ENCODE data around the gene KIAA0930.

The KIAA0930 gene

DNA sequence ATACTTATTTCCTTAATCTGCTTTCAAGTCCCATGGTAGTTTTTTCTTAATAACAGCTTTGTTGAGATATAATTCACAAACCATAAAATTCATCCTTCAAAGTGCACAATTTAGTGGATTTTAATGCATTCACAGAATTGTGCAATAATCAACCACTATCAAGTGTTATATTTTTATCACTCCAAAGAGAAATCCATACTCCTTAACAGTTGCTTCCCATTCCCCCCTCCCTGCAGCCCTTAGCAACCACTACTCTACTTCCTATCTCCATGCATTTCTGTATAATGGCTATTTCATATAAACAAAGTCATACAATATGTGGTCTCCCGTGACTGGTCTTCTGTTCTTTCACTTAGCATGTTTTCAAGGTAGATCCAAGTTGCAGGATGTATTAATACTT lies 95.8 kb downstream of the KIAA0930 start:
- no peaks in the 10 kb centered on the region for H3F3A ChIP-seq (ENCODE audit: insufficient read depth)
- no peaks in the 10 kb centered on the region for H3K9me2 ChIP-seq (replicated peaks; ENCODE audit: insufficient read depth, low read length)
- no peaks in the 10 kb centered on the region for H4K20me1 ChIP-seq (ENCODE audit: low read depth, low read length)
- 0 out of 2 replicates have a peak, but pooled peaks cover 3% of the 10 kb centered on the region for H3K36me3 ChIP-seq (ENCODE audit: low read length)
- no peaks in the 10 kb centered on the region for H3K27me3 ChIP-seq (ENCODE audit: low read length)
- H3K4me3 ChIP-seq (ENCODE audit: insufficient read depth, low read length, poor library complexity, severe bottlenecking): no peak overlapping the region
- no peak overlapping the region for H2AFZ ChIP-seq (ENCODE audit: low read depth, low read length, severe bottlenecking)
- H3K9me3 ChIP-seq (ENCODE audit: insufficient read depth, low read length): peaks cover 7% of the 10 kb centered on the region; the same call in 1 of the 2 replicates
- no peak overlapping the region for H3K9ac ChIP-seq (ENCODE audit: low read length)
- TF ChIP-seq, protein P1, sequence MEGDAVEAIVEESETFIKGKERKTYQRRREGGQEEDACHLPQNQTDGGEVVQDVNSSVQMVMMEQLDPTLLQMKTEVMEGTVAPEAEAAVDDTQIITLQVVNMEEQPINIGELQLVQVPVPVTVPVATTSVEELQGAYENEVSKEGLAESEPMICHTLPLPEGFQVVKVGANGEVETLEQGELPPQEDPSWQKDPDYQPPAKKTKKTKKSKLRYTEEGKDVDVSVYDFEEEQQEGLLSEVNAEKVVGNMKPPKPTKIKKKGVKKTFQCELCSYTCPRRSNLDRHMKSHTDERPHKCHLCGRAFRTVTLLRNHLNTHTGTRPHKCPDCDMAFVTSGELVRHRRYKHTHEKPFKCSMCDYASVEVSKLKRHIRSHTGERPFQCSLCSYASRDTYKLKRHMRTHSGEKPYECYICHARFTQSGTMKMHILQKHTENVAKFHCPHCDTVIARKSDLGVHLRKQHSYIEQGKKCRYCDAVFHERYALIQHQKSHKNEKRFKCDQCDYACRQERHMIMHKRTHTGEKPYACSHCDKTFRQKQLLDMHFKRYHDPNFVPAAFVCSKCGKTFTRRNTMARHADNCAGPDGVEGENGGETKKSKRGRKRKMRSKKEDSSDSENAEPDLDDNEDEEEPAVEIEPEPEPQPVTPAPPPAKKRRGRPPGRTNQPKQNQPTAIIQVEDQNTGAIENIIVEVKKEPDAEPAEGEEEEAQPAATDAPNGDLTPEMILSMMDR (IDR thresholded peaks at IDR 0.05; ENCODE audit: insufficient read depth, low read length, poor library complexity, severe bottlenecking): no peak
- TF ChIP-seq EZH2phosphoT487 (conservative IDR thresholded peaks at IDR 0.05; ENCODE audit: low read length): no peak
- no peak overlapping the region for H3K4me2 ChIP-seq (ENCODE audit: low read depth, low read length, poor library complexity, severe bottlenecking)
- H3K79me2 ChIP-seq (ENCODE audit: insufficient read depth, low read length): no peaks in the 10 kb centered on the region
- H3K27ac ChIP-seq (ENCODE audit: low read depth, low read length): no peak overlapping the region

DNA sequence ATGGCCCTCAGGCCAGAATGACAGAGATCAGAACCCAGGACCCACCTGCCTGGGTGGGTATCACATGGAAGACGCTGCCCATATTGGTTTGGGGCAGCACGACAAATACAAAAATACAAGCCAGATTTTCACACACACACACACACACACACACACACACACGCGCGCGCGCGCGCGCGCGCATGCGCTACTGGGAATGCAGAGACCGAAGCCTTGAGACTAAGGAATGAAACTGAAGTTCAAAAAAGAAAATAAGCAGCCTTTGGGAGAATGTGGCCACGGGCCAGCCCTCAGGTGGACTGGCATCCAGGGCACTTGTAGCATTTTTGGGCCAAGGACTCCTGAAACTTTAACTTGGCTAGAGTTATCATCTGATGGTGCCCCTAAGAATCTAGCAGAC lies 98.3 kb downstream of the KIAA0930 start:
- Histone ChIP-seq H2AFZ (ENCODE audit: low read depth, low read length, severe bottlenecking) (no peak overlapping the region), H3K79me2 (ENCODE audit: insufficient read depth, low read length) (no peaks in the 10 kb centered on the region)

More for the DNA sequence above, 98.3 kb downstream of the KIAA0930 start:
- Histone ChIP-seq H3K9me3 (ENCODE audit: insufficient read depth, low read length) (peaks cover 7% of the 10 kb centered on the region; the same call in 1 of the 2 replicates), H3K36me3 (ENCODE audit: low read length) (no peaks in the 10 kb centered on the region), H3K4me2 (ENCODE audit: low read depth, low read length, poor library complexity, severe bottlenecking) (no peak overlapping the region), H4K20me1 (ENCODE audit: low read depth, low read length) (no peaks in the 10 kb centered on the region), H3K4me3 (ENCODE audit: insufficient read depth, low read length, poor library complexity, severe bottlenecking) (no peak overlapping the region), H3F3A (ENCODE audit: insufficient read depth) (no peaks in the 10 kb centered on the region), H3K9me2 (replicated peaks; ENCODE audit: insufficient read depth, low read length) (no peaks in the 10 kb centered on the region), H3K9ac (ENCODE audit: low read length) (no peak overlapping the region), H3K27ac (ENCODE audit: low read depth, low read length) (no peak overlapping the region), H3K27me3 (ENCODE audit: low read length) (no peaks in the 10 kb centered on the region)
- TF ChIP-seq EZH2phosphoT487 (conservative IDR thresholded peaks at IDR 0.05; ENCODE audit: low read length): no peak
- TF ChIP-seq, protein P1 (IDR thresholded peaks at IDR 0.05; ENCODE audit: insufficient read depth, low read length, poor library complexity, severe bottlenecking): no peak
